ENCODE measurements around the gene SMYD5. TPM values are rescaled to one million over a fixed set of nuclear protein-coding genes. Genes with fewer than 3 reads are reported as not detected.
"Not testable (repeated sequence)": the region's sequence is repeated elsewhere in the genome, so short reads cannot be mapped to it uniquely, and the experiment has no call there.

The SMYD5 gene
- 20.0 TPM for total RNA-seq

DNA sequence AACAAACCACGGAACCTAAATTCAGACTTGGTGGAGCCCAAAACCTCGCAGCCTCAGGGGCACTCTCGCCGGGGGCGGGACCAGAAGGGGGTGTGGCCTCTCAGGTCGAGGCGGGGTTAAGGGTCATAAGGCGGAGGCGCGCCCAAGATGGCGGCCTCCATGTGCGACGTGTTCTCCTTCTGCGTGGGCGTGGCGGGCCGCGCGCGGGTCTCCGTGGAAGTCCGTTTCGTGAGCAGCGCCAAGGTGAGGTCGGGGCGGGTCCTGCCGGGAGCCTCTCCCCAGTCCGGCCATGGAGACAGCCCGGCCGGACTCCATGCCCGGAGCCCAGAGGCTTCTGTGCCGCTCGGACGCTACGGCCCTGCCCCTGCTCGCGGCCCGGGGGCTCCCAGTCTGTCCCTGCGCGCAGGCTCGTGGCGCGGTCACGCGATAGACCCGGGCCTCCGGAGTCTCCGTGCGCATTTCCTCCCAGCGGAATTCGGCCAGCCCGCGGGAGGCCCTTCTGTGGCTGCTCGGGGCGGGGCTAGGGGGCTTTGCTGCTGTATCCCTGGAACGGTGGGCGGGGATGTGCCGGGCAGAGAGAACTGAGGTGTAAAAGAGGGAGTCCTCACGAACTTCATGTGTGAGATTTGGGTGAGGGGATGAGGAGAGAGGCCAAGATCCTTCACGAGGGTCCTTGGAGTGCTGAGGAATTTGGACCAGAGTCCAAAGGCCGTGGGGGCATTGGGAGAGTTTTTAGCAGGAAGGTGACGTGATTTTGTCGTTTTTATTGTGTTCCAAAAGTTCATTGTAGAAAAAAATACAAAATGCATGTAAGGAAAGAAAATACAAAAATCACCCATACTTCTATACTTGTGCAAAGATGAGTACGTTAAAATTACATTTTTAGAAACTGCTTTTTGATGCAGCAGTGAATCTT is at the start of gene SMYD5:
TSS of gene SMYD5 (plus strand) at position 126 of the 916 bp plus-strand sequence. CDS start at position 148, 22 bp downstream.
- peak; percentile 73 for DNase-seq

DNA sequence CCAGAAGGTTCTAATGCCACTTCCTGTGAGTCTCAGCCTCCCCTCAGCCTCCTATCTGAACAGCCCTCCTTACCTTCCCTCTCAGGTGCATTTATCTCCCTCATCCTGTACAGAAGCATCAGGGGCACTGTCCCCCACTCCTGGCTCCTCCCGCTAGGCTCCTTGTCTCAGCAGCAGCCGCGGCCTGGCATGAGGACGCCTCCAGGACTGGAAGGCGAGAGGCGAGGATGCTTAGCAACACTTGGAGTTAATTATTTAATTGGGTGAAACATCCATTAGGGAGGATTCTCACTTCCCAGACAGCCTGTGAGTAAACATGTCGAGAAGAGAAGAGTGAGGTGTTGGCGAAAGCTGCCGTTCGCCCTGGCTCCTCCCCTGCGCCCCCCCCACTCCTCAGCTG is 48.1 kb upstream of the SMYD5 start:
- DNase-seq: not testable (repeated sequence)

GRCh38 chr2:73166813-73167212 is 47.2 kb upstream of the SMYD5 start:
- not testable (repeated sequence) for DNase-seq

DNA sequence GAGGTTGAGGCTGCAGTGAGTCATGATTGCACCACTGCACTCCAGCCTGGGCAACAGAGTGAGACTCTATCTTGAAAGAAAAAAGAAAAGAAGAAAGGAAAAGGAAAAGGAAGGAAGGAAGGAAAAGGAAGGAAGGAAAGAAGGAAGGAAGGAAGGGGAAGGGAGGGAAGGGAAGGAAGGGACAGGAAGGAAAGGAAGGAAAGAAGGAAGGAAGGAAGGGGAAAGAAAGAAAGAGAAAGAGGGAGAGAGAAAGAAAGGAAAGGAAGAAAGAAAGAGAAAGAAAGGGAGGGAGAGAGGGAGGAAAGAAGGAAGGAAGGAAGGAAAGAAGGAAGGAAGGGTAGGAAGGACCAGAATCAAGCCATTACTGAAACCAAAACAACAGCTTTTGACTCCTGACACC is 45.7 kb upstream of the SMYD5 start:
- DNase-seq: not testable (repeated sequence)

GRCh38 chr2:73170341-73170740 is 43.7 kb upstream of the SMYD5 start:
- not testable (repeated sequence) for DNase-seq

DNA sequence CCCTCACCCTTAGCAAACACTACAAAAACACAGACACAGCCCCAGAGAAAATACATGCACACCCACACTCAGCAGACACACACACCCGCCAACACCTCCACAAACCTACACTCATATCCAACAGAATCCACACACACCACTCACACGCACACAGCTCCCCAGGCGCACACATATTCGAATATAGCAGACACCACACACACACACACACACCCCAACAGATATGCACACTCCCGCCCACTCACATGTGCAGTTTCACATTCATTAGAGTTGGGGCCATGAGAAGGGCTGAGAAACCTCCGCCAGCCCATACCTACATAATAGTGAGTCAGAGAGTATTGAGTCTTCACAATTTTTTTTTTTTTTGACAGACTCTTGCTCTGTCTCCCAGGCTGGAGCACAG is 41.1 kb upstream of the SMYD5 start:
- peak; percentile 14 for DNase-seq

GRCh38 chr2:73173781-73174180 is 40.3 kb upstream of the SMYD5 start:
- DNase-seq: no peak

- DNase-seq: no peak
Measured at GRCh38 chr2:73174244-73174643, 39.8 kb upstream of the SMYD5 start.

DNA sequence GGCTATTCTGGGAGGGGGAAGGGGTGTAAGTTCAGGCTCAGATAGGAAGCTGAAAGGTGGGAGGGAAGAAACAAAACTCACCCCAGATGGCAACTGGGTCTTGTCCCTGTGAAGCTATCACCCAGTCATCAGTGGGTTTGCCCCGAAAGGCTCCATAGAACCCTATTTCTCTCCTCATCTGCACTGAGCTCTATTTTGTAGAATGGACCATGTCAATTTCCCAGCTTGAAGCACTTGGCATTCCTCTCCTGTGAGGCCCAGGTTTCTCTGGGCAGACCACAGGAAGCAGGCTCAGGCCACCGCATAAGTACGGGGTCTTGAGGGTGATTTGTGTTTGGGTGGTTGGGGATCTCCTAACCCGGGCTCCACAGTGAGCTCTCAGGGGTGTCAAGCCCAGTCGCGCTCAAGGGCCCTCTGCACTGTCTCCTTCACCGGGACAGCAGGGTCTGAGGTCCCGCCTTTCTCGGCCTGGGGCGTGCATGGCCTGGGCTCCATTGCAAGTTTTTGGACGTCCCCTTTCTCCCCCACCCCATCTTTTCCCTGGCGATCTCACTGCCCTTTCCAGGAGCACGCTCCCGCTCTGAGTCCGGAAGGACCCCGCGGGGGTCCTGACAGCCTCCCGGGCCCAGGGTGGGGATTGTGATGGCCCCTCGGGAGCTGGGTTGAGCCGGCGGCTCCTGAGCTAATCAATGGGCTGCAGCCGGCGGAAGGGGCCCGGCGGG is 38.9 kb upstream of the SMYD5 start:
- DNase-seq: no peak

DNA sequence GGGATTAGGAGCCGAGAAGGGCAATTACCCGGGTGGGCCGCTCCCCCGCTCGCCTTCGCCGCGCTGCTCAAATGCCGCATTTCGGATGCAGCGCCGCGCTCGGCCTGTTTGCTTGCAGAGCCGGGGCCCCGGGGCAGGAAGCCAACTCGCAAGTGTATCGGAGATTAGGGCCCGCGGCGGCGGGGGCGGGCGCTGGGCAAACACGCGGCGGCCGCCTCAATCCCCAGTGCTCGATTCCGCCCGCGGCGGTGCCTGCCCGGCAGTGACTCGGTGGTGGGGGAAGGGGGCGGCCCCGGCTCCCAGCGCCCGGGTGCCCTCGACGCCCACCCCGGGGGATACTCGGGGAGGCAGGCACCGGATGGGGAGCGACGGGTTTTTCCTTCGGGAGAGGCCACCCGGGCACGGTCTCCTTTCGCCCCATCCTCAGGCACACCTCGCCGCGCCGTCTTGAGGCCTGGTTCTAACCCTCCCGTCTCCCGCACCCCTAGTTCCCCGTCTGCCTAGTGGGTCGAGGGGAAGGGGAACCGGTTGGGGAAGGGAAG is 38.3 kb upstream of the SMYD5 start:
- DNase-seq: peak; percentile 35

DNA sequence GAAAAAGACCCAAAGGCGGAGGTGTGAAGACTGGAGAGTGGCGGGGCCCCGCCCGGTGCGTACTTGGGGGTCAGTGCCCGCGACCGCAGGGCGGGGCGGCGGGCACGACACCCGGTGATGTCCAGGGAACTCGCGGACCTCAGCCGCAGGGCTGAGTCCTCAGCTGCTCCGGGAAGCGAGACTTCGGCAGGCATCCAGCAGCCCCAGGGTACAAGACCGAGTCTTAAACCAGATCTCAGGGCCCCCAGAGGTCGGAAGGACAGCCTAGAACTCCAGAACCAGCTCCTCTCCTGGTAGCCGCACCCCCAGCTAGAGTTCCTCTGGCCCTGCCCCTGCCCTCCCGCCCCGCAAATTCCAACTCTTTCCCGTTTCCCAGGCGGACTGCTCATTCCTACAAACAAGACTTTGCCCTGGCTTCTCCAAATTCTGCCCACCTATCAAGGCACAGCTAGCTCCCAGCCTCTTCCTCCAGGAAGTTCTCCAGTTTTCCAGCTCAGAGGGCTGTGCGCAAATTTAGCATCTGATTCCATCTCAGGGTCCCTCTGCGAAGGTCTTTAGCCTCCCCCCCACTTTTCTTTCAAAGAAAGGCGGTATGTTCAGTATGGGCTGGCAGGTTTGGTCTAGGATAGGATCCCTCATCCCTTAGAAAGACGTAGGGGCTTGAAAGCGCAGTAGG is 37.7 kb upstream of the SMYD5 start:
- no peak for DNase-seq

DNA sequence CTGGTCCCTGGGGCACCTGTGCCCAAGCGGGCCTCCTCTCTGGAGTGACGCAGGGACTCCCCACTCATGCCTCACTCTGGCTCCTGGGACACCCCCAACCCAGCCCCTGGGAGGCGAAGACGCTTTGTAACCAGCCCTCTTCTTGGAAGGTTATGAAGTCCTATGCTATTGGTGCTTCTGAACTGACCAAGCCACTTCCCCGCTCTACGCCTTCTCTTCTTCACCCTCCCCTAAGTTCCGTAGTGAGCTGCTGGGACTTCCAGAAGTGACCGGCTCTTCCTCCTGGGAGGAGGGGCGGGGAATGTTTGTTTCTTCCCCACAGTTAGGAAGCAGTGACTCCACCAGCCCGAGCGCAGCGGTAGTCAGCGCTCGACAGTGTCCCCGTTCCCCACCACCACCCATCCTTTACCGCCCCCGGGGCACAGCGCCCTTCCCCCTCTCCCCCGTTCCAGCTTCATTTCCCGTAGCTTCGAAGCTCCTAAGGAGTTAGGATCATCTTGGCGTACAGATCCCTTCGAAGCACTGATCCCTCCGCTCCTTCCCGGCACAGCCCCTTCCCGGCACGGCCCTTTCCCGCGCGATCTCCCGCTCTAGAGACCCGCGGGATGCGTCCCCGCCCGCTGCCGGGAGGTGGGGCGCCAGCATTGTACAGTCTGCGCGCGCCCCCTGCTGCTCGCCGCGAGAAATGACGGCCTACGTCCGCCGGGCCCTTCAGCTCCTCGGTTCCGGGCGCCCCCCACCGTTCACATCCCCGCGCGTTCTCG is 37.0 kb upstream of the SMYD5 start:
- peak; percentile 73 for DNase-seq

- no peak for DNase-seq
Measured at GRCh38 chr2:73177645-73178255, 36.3 kb upstream of the SMYD5 start.

GRCh38 chr2:73185965-73186364 is 28.1 kb upstream of the SMYD5 start:
- DNase-seq: no peak

DNA sequence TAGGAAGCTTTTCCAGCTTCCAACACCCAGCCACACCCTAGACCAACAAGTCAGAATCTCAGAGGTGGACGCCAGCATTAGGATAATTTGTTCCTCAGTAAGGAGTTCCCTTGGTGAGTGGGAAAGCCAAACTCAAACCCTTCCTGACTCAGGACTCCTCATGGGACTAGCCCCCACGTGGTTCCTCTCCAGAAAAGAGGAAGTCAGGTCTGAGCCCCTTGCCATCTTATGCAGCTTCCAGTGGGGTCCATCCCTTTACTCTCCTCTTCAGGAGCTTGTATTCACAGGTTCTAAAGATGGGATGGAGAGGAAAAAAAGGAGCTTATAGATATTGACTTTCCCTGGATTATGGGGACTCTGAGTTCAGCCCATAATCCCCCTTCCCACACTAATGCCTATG is 26.5 kb upstream of the SMYD5 start:
- no peak for DNase-seq

DNA sequence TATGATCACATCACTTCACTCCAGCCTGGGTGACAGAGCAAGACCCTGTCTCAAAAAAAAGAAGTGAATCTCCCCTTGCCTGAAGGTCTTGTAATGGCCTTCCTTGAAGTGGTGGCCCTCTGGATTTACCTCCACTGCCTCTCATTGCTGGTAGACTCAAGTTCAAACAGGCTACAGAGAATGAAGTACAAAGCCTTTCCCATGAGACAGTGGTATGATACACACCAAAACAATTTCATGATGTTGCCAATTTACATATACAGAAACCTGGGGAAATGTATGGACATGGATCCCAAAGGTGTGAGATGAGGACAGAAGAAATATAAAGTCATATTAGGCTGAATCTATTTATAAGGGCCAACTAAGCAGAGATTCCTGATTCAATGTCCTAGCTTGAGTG is 16.5 kb upstream of the SMYD5 start:
- no peak for DNase-seq

GRCh38 chr2:73200281-73200680 is 13.8 kb upstream of the SMYD5 start:
- DNase-seq: not testable (repeated sequence)

DNA sequence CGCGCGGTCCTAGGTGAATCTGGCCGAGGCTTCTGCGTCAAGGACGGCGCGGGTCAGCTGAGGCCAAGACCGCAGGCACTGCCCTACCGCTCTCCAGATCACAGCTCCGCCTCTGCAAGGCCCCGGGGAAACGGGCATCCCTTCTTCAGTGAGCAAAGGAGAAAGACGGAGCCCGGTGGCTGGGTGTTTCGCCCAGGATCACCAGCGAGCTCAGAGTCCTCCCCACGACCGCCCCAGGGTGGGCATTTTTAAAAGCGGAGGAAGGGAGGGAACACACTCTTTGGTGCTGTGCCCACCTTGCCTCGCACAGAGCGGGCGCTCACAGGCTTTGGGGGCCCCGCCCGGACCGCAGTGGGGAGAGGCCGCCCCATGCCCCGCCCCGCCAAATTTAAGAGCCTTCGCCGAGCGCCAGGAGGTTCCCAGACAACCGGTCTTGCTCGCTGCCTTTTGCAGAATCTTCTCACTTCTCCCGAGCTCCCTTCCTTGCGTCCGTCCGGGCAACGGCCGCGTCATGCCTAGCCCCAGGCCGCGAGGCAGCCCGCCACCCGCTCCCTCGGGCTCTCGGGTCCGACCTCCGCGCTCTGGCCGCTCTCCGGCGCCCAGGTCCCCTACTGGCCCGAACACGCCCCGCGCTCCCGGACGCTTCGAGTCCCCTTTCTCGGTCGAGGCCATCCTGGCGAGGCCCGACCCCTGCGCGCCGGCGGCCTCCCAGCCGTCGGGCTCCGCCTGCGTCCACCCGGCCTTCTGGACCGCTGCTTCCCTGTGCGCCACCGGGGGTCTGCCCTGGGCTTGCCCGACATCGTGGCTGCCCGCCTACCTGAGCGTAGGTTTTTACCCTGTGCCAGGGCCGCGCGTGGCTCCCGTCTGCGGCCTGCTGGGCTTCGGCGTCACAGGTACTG is 11.6 kb upstream of the SMYD5 start, which contains the start of gene NOTO:
TSS of gene NOTO (plus strand) at position 419 of the 899 bp plus-strand sequence. CDS start at position 512, 93 bp downstream.
- no peak for DNase-seq

- no peak for DNase-seq
Measured at GRCh38 chr2:73203055-73203681, 10.9 kb upstream of the SMYD5 start.

- DNase-seq: no peak
Measured at GRCh38 chr2:73205611-73206010, 8.4 kb upstream of the SMYD5 start.

All from occipital lobe (tissue), 2 donors.